SK-N-SH (cell line): ENCODE measurements around the gene FAM149A. TPM values are rescaled to one million over a fixed set of nuclear protein-coding genes. Genes with fewer than 3 reads are reported as not detected.

Experiments used
- CTCF ChIA-PET: fragments of 300-600, 350-600 bp; formaldehyde crosslinking; extraction: SDS; loops from one replicate; lab custom pipeline; 2021; lab: Yijun Ruan, JAX
- POLR2A ChIA-PET: fragments of 350-600 bp; sonication (Branson Sonifier 250); formaldehyde crosslinking; extraction: SDS; loops from one replicate; lab custom pipeline; 2020; ENCODE audit warnings: antibody characterized with exemption, inconsistent platforms; lab: Yijun Ruan, JAX
- DNase-seq: peaks from one replicate; pipeline ENCODE4 v3.0.0; 2012
- H2AFZ ChIP-seq: fragments of 200-600 bp; sonication (generic); 2 replicates; pipeline ENCODE4 v1.8.1; 2016; ENCODE audit warnings: antibody characterized with exemption, mild to moderate bottlenecking, low read depth
- H3F3A ChIP-seq: fragments of 200-600 bp; sonication (generic); replicated peaks from 2 replicates; pipeline ENCODE3; 2016; ENCODE audit warnings: antibody characterized with exemption, mild to moderate bottlenecking; ENCODE audit not compliant: insufficient read depth
- H3K27ac ChIP-seq, 2 experiments: fragments of 200-500 bp in 1 of 2; fragments of 200-600 bp in 1 of 2; sonication (Bioruptor generic) in 1 of 2; sonication (generic), shearing (Covaris generic) in 1 of 2; 2 replicates each; pipeline versions ENCODE4 v1.5.1 to v1.6.1; 2014 to 2016; ENCODE audit warnings: low read depth in 2 of 2, inconsistent platforms in 1 of 2, low read length in 1 of 2, mild to moderate bottlenecking in 1 of 2, mixed read lengths in 1 of 2
- H3K27me3 ChIP-seq: fragments of 200-600 bp; sonication (generic), shearing (Covaris generic); 2 replicates; pipeline ENCODE4 v1.6.1; 2016; ENCODE audit warnings: mixed run types; ENCODE audit not compliant: insufficient read depth
- H3K36me3 ChIP-seq, 2 experiments: fragments of 200-500 bp in 1 of 2; fragments of 200-600 bp in 1 of 2; sonication (Bioruptor generic) in 1 of 2; sonication (generic) in 1 of 2; replicated peaks in 1 of 2; 2 replicates each; pipeline versions ENCODE3 to v1.5.1; 2014 to 2016; ENCODE audit warnings: low read length in 1 of 2, mild to moderate bottlenecking in 1 of 2; ENCODE audit not compliant: insufficient read depth in 2 of 2, control insufficient read depth in 1 of 2
- H3K4me1 ChIP-seq, 2 experiments: fragments of 200-500 bp in 1 of 2; fragments of 200-600 bp in 1 of 2; sonication (Bioruptor generic) in 1 of 2; sonication (generic), shearing (Covaris generic) in 1 of 2; 2 replicates each; pipeline versions ENCODE4 v1.5.1 to v1.6.1; 2014 to 2016; ENCODE audit warnings: low read depth in 1 of 2, low read length in 1 of 2, mixed run types in 1 of 2; ENCODE audit not compliant: insufficient read depth in 2 of 2, control insufficient read depth in 1 of 2
- H3K4me2 ChIP-seq: fragments of 200-600 bp; sonication (generic), shearing (Covaris generic); 2 replicates; pipeline ENCODE4 v1.6.1; 2017; ENCODE audit warnings: mixed run types
- H3K4me3 ChIP-seq, 2 experiments: fragments of 200-500 bp in 1 of 2; fragments of 200-600 bp in 1 of 2; sonication (Bioruptor generic) in 1 of 2; sonication (generic), shearing (Covaris generic) in 1 of 2; 2 replicates each; pipeline versions ENCODE4 v1.5.1 to v1.8.1; 2014 to 2016; ENCODE audit warnings: low read depth in 2 of 2, inconsistent platforms in 1 of 2, low read length in 1 of 2, mild to moderate bottlenecking in 1 of 2, mixed read lengths in 1 of 2, moderate library complexity in 1 of 2
- H3K79me2 ChIP-seq: fragments of 200-600 bp; sonication (generic); 2 replicates; pipeline ENCODE4 v1.8.1; 2017; ENCODE audit warnings: mild to moderate bottlenecking; ENCODE audit not compliant: insufficient read depth
- H3K9ac ChIP-seq: fragments of 200-600 bp; sonication (generic); 2 replicates; pipeline ENCODE4 v1.6.1; 2017; ENCODE audit warnings: mixed run types
- H3K9me2 ChIP-seq: fragments of 200-600 bp; sonication (generic); 2 replicates; pipeline ENCODE4 v1.6.1; 2017; ENCODE audit warnings: mixed run types
- H3K9me3 ChIP-seq: fragments of 200-600 bp; sonication (generic); 2 replicates; pipeline ENCODE4 v1.6.1; 2017; ENCODE audit warnings: mixed run types, mild to moderate bottlenecking, moderate library complexity
- H4K20me1 ChIP-seq: fragments of 200-600 bp; sonication (generic); 2 replicates; pipeline ENCODE4 v1.6.1; 2017; ENCODE audit warnings: mild to moderate bottlenecking, mixed run types; ENCODE audit not compliant: insufficient read depth
- CTCF ChIP-seq: fragments of 200-600 bp; sonication (generic); IDR thresholded peaks from 2 replicates; pipeline ENCODE4 v1.6.1; 2017; ENCODE audit warnings: antibody characterized with exemption, mild to moderate bottlenecking, moderate library complexity
- EP300 ChIP-seq, 2 experiments: IDR thresholded peaks; 2 replicates each; pipeline versions ENCODE4 v1.4.0 to v1.6.1; 2012; ENCODE audit warnings: borderline replicate concordance in 1 of 2, low read depth in 1 of 2, low read length in 1 of 2
- FOSL2 ChIP-seq: IDR thresholded peaks from 2 replicates; pipeline ENCODE4 v1.4.0; 2012; ENCODE audit warnings: low read depth, mild to moderate bottlenecking, moderate library complexity, borderline replicate concordance
- FOXM1 ChIP-seq: IDR thresholded peaks from 2 replicates; pipeline ENCODE4 v1.4.0; 2012; ENCODE audit warnings: low read depth, mild to moderate bottlenecking
- JUND ChIP-seq: IDR thresholded peaks from 2 replicates; pipeline ENCODE4 v1.4.0; 2012
- MEF2A ChIP-seq: IDR thresholded peaks from 2 replicates; pipeline ENCODE4 v1.4.0; 2012; ENCODE audit warnings: low read depth, borderline replicate concordance
- MXI1 ChIP-seq: IDR thresholded peaks from 2 replicates; pipeline ENCODE4 v1.6.1; 2012; ENCODE audit warnings: mild to moderate bottlenecking, low read depth, low read length, improper control_type of control experiment
- PBX3 ChIP-seq: IDR thresholded peaks from 2 replicates; pipeline ENCODE4; 2012
- POLR2AphosphoS5 ChIP-seq: IDR thresholded peaks from 2 replicates; pipeline ENCODE4 v1.6.1; 2012; ENCODE audit warnings: low read depth, low read length
- RCOR1 ChIP-seq: fragments of 150-350 bp; IDR thresholded peaks from 2 replicates; pipeline ENCODE4 v1.6.1; 2017; ENCODE audit warnings: antibody characterized with exemption, low read length
- REST ChIP-seq: IDR thresholded peaks from 2 replicates; pipeline ENCODE4 v1.6.1; 2012; ENCODE audit warnings: mild to moderate bottlenecking, low read depth, low read length, moderate library complexity
- RXRA ChIP-seq: IDR thresholded peaks from 2 replicates; pipeline ENCODE4 v1.4.0; 2012; ENCODE audit warnings: low read depth, mild to moderate bottlenecking, borderline replicate concordance
- SMC3 ChIP-seq: IDR thresholded peaks from 2 replicates; pipeline ENCODE4 v1.6.1; 2012; ENCODE audit warnings: low read depth, low read length, improper control_type of control experiment
- TAF1 ChIP-seq: IDR thresholded peaks from 2 replicates; pipeline ENCODE4 v1.6.1; 2012; ENCODE audit warnings: low read depth, mild to moderate bottlenecking, low read length, moderate library complexity, borderline replicate concordance
- USF1 ChIP-seq: IDR thresholded peaks from 2 replicates; pipeline ENCODE4 v1.4.0; 2012; ENCODE audit warnings: low read depth, borderline replicate concordance
- WGBS: methylation state at CpG from one replicate; pipeline ENCODE4 v1.1.6; 2017; ENCODE audit warnings: low lambda C conversion rate; 5-methylcytosine and 5-hydroxymethylcytosine counted together
- polyA plus RNA-seq, 3 experiments: library from polyadenylated mRNA; depleted of rRNA; stranded (reverse); fragments of >200 nt; gene quantifications; 2 replicates each; pipeline ENCODE4 v1.2.3, GENCODE V29; 2012

The FAM149A gene
- polyA plus RNA-seq, 1 of the 3 experiments (the other 2 are of a cell fraction) = 0.38 TPM

- H3F3A ChIP-seq = no peaks in the 10 kb centered on the region
- H3K4me3 ChIP-seq = no peak overlapping the region
- H3K79me2 ChIP-seq = no peaks in the 10 kb centered on the region
- H4K20me1 ChIP-seq = no peaks in the 10 kb centered on the region
- H3K36me3 ChIP-seq = no peaks in the 10 kb centered on the region
- no peaks in the 10 kb centered on the region for H3K9me2 ChIP-seq
- TF ChIP-seq CTCF = no peak
- no peak for TF ChIP-seq RCOR1
- no peak for TF ChIP-seq POLR2AphosphoS5
- TF ChIP-seq FOXM1 = no peak
- TF ChIP-seq TAF1 = no peak
- TF ChIP-seq SMC3 = no peak
- TF ChIP-seq MXI1 = no peak
- TF ChIP-seq PBX3 = no peak
- no peak for TF ChIP-seq RXRA
- no peak for TF ChIP-seq USF1
- no peak for TF ChIP-seq EP300 (IDR thresholded peaks at IDR 0.05; ENCODE audit: borderline replicate concordance in 1 of 2, low read depth in 1 of 2, low read length in 1 of 2)
- no peak for TF ChIP-seq MEF2A
- no peak for TF ChIP-seq REST
- TF ChIP-seq FOSL2 = no peak
- no peak for TF ChIP-seq JUND
- TF ChIP-seq, all 33 proteins: peak for 0
- Histone ChIP-seq H3K4me1 (peaks cover 0 to 8% of the 10 kb centered on the region in 2 experiments; a peak in 2 of 4 replicates), H3K4me2 (no peak overlapping the region), H3K9ac (no peak overlapping the region), H3K27ac (no peak overlapping the region), H2AFZ (no peak overlapping the region), H3K9me3 (no peaks in the 10 kb centered on the region), H3K27me3 (0 out of 2 replicates have a peak, but pooled peaks cover 6% of the 10 kb centered on the region)
- POLR2A ChIA-PET = no interaction called here
- CTCF ChIA-PET = interaction anchor here (0.9 to 2.7 kb wide), 4 partner anchors 9 to 125 kb away, joined by 3 to 15 read pairs (median 4); no protein-coding TSS in a partner anchor
- 91% methylated on average over 9 of the region's 9 CpGs for WGBS
- no peak for DNase-seq
Observed at GRCh38 chr4:186146458-186146857, 42.0 kb downstream of the FAM149A start.
